COLO668 (cell line): Measurements from ENCODE around the gene PCSK4.

Experiments used
- DNase-seq: peaks from one replicate; lab custom pipeline; 2025; ENCODE audit not compliant: unreplicated experiment; lab: John Stamatoyannopoulos, UW

The PCSK4 gene

DNA sequence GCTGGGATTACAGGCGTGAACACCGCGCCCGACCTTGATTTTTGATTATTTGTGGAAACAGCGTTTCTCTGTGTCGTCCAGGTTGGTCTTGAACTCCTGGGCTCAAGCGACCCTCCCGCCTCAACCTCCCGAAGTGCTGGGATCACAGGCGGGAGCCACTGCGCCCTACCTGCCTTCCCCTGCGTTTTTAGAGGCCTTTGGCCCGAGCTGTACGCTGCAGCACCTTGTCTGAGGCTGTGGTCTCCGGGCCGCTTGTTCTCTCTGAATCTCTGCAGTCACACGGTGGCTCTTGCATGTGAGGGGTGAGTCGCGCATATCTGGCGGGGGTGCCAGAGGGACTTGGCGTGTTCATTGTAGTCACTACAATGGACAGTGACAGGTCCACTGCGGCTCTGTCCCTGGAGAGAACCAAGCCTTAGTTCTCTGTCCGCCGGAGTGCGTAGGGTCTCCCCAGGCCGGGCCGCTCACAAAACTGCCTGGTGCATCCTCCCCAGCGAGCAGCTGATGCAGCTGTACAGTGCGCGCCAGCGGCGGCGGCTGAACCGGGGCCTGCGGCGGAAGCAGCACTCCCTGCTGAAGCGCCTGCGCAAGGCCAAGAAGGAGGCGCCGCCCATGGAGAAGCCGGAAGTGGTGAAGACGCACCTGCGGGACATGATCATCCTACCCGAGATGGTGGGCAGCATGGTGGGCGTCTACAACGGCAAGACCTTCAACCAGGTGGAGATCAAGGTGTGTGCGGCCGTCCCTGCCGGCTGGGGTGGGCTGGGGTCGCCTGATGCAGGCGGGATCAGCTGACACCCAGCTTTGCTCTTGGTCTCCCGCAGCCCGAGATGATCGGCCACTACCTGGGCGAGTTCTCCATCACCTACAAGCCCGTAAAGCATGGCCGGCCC lies 50.4 kb downstream of the PCSK4 start:
- peak; percentile 30 for DNase-seq

DNA sequence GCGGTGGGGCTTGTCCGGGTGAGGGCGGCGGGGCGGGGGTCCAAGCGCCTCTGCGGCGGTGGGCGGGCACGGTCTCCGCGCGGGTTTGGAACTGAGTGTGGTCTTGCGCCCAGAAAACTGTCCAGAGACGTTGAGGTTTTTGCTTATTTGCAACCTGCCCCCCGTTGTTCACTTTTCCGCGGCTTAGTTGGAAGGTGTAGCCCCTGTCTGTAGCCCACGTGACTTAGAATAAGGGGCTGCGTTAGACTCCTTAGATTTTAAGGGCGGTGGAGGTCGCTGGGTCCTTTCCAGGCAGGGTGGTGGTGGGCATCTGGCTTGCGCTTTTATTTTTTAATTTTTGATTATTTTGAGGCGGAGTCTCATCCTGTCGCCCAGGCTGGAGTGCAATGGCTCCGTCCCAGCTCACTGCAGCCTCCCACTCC lies 51.2 kb downstream of the PCSK4 start:
- no peak for DNase-seq

DNA sequence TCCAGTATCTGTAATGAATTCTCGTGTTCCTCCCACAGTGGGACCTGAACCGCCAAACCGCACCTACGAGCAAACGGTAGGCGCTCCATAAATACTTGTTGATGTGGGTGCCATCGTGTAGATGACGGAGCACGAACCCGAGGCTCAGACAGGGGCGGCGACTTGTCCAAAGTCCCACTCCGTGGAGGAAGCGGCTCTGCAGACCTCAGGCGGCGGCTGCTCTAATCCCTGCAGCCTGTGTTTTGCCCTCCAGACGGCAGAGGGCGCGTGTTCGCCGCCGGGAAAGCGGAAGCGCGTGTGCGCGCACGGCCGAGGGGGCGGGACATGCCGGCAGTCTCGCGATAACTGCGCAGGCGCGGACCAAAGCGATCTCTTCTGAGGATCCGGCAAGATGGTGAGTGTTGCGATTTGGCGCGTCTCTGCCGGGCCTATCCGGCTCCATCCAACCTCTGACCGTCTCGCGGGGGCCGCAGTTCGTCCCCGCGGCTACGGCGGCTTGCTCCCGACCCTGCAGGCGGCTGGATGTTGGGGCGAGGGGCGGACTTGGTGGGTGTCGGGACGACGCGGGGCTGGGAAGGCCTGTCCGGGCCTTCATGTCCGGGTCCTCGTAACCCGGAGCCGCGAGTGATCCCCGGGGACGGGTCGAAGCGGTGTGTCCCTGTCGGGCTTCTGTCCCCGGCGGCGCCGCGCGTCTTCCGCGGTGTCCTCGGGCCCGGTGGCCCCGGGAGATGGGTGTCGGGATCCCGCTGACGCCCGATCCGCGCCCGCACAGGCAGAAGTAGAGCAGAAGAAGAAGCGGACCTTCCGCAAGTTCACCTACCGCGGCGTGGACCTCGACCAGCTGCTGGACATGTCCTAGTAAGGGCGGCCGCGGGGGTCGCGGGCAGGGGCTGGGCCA lies 51.9 kb downstream of the PCSK4 start, which contains the start of gene RPS15:
Gene RPS15, plus strand, starts transcription at position 362 of the 898 bp plus-strand sequence. Its CDS starts 30 bp downstream, at position 392.
- DNase-seq, result peak; percentile 96

DNA sequence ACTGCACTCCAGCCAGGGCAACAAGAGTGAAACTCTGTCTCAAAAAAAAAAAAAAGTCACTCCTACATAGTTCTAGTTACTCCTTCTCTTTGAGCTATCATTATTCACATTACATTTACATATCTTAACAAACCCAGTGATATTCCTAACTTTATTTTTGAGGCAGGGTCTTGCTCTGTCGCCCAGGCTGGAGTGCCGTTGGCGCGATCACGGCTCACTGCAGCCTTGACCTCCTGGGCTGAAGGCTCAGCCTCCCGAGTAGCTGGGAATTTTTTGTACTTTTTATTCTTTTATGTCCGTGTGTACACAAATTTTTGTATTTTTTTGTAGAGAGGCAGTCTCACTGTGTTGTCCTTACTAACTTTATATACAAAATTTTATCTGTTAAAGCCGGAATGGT lies 52.5 kb downstream of the PCSK4 start:
- no peak for DNase-seq

DNA sequence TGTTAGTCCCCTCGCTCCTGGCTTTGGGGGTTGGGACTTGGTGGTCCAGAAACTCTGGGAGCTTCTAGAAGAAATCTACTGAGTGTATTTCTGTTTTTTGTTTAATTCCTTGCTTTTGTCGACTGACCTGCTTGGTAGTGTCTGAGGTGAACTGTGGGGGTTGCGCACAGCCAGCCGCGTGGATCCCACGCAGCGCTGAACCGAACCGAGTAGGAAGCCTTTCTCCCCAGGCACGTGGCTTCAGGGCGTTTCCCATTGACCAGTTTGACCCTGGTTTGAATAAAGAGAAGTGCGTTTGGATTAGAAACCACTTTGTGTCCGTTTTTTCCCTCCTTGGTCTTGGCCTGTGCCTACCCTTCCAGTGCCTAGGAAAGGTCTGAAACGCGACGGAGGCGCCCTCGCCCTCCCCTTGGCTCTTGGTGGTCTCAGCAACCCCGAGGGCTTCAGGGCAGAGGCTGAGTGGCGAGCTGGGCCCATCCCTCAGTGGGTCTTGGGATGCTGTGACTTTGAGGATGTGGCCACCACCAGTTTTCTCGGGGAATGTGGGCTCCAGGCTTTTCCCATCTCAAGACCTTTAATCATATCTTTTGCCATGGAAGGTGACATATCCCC lies 54.7 kb downstream of the PCSK4 start:
- DNase-seq, result no peak

DNA sequence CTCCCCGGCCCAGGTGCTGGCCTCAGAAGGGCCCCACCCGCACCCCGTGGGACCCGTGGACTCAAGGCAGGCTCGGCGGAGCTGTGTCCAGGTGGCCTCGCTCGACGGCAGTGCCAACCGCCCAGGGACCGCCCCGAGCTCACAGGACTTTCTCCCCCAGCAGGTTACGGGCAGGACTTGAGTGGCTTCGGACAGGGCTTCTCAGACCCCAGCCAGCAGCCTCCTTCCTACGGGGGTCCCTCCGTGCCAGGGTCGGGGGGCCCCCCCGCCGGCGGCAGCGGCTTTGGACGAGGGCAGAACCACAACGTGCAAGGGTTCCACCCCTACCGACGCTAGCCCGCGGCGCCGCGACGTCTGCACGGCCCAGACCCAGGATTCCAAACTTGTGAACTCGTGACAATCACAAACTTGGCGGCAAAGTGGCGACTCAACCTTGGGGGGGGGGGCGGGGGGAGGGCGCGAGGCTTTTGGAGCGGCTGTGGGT lies 55.5 kb downstream of the PCSK4 start:
- DNase-seq, result no peak

DNA sequence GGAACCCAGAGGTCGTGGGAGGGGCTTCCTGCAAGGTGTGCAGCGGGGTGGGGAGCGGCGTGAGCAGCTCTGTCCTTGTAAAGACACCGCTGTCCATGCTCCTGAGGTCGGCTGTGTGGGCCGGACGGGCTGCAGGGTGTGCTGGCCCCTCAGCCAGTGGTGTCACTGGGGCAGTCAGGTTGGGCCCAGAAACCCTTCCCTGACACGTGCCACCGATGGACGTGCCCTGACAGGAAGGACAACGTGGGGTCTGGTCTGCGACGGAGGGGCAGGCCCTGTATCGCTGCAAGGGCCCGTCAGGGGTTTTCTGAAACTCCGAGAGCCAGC lies 56.1 kb downstream of the PCSK4 start:
- no peak for DNase-seq

DNA sequence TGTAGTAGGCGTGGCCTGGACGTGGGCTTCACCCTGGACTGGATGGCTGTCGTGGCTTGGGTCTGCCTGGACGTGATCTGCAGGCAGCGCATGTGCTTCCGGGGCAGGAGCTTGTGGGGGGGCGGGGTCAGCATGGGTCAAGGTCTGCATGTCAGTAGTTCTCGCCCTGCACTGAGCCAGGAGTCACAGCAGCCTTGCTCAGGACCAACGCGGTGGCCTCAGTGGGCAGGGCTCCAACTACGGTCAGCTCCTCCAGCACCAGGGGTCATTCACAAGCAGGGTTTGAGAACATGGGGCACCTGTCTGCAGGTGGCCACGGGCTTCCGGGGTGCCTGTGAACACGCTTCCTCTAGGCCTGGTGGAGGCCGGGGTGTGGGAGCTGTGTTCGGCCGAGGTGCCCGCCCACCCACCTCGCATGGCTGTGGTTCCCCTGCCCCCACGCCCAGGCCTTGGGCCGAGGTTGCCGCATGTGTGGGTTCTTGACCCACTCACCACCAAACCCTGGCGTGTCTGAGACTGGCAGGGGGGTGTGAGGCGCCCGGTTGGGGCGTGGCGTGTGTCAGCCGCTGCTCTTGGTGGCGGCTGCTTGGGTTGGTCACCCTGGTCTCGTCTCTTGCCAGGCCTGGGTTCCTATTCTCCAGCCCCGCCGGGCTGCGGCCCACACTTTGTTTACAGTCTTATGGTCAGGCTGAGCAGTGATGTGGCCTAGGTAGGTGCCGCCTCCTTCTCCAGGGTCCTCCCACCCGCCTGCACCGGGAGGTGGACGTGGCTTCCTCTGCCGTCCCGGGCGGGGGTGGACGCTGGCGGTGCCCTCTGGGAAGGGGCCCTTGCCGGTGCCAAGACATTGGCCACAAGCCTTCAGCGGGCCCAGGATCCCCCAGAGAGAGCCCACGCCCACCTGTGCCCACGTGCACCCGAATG lies 56.8 kb downstream of the PCSK4 start:
- DNase-seq, result no peak

DNA sequence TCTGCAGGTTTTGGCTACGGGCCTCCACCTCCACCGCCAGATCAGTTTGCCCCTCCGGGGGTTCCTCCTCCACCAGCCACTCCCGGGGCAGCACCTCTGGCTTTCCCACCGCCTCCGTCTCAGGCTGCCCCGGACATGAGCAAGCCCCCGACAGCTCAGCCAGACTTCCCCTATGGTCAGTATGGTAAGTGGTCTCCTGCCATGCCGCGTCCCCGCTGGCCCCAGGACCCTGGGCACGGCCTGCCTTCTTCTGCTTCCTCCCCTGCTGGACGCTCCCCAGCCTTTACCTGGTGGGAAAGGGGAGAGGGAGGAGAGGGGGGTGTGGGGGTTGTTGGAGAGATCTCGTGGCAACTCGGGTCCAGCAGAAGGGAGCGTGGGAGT lies 57.7 kb downstream of the PCSK4 start:
- DNase-seq, result no peak

DNA sequence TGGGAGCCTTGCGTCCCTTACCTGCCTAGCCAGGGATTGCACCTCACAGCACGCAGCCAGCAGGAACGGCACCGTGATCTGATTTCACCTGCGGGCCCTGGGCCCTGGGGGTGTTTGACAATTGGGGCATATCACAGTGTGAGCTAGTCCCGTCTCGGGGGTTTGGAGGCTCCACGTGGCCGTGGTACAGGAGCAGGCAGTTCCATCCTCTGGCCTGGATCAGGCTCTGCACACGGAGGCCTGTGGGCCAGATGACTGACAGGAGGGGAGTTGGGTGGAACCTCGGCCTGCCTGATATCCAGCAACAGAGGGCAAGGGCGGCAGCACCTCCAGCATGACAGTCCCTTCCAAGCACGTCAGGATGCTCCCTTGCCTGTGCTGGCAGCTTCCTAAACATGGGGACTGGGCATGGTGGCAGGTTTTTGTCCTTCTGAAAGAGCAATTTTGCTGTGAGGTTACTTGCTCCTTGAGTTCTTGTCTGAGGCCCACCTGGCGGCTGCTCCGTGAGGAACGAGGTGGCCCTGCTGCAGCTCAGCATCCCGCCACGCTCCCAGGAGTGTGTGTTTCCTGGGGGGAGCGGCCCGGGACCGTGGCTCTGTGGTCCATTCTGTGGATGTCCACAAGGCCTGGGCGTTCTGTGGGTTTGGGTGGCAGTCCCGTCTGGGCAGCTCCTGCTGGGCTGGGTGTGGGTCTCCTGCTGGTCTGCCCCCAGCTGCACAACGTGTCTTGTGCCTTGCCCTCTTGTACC lies 58.2 kb downstream of the PCSK4 start:
- no peak for DNase-seq
